ENCODE measurements around the gene POU3F3. TPM values are rescaled to one million over a fixed set of nuclear protein-coding genes. Genes with fewer than 3 reads are reported as not detected.

The POU3F3 gene
- polyA plus RNA-seq, 1 experiment: not detected

GRCh38 chr2:104851291-104852089 is 2.4 kb upstream of the POU3F3 start:
- ChIA-PET CTCF (interaction anchor here (0.7 to 2.8 kb wide), 2 partner anchors 15 to 1908 kb away, joined by 3 to 16 read pairs; no protein-coding TSS in a partner anchor), POLR2A (no interaction called here)
- H3K4me3 ChIP-seq (ENCODE audit: low read depth, low read length): no peak overlapping the region
- TF ChIP-seq CTCF (IDR thresholded peaks at IDR 0.05; ENCODE audit: insufficient read depth, low read depth, low read length): no peak
- H3K27me3 ChIP-seq (ENCODE audit: control insufficient read depth, insufficient read depth, low read length): peaks cover 47% of the 10 kb centered on the region
- DNase-seq (ENCODE audit: low read depth): no peak
- no peaks in the 10 kb centered on the region for H3K36me3 ChIP-seq (ENCODE audit: control insufficient read depth, insufficient read depth, low read length)

GRCh38 chr2:104852090-104852666 is 1.7 kb upstream of the POU3F3 start:
- H3K27me3 ChIP-seq (ENCODE audit: control insufficient read depth, insufficient read depth, low read length): peaks cover 45% of the 10 kb centered on the region
- DNase-seq (ENCODE audit: low read depth): no peak

GRCh38 chr2:104854498-104855220 is 744 bp downstream of the POU3F3 start:
- H3K27me3 ChIP-seq (ENCODE audit: control insufficient read depth, insufficient read depth, low read length): peaks cover 45% of the 10 kb centered on the region
- no peak for TF ChIP-seq CTCF (IDR thresholded peaks at IDR 0.05; ENCODE audit: insufficient read depth, low read depth, low read length)
- POLR2A ChIA-PET: no interaction called here
- no peak overlapping the region for H3K4me3 ChIP-seq (ENCODE audit: low read depth, low read length)
- CTCF ChIA-PET: interaction anchor here (0.7 kb wide), 1 partner anchor 254 kb away, joined by 4 read pairs; no protein-coding TSS in a partner anchor
- no peaks in the 10 kb centered on the region for H3K36me3 ChIP-seq (ENCODE audit: control insufficient read depth, insufficient read depth, low read length)
- no peak for DNase-seq (ENCODE audit: low read depth)

More at GRCh38 chr2:104852090-104852666, 1.7 kb upstream of the POU3F3 start:
- no peak for TF ChIP-seq CTCF (IDR thresholded peaks at IDR 0.05; ENCODE audit: insufficient read depth, low read depth, low read length)
- ChIA-PET CTCF (no interaction called here), POLR2A (no interaction called here)
- Histone ChIP-seq H3K36me3 (ENCODE audit: control insufficient read depth, insufficient read depth, low read length) (no peaks in the 10 kb centered on the region), H3K4me3 (ENCODE audit: low read depth, low read length) (no peak overlapping the region; the same call in 1 of the 2 replicates)

- no peak for TF ChIP-seq CTCF (IDR thresholded peaks at IDR 0.05; ENCODE audit: insufficient read depth, low read depth, low read length)
- ChIA-PET CTCF (no interaction called here), POLR2A (no interaction called here)
- Histone ChIP-seq H3K4me3 (ENCODE audit: low read depth, low read length) (no peak overlapping the region), H3K27me3 (ENCODE audit: control insufficient read depth, insufficient read depth, low read length) (peaks cover 43% of the 10 kb centered on the region), H3K36me3 (ENCODE audit: control insufficient read depth, insufficient read depth, low read length) (no peaks in the 10 kb centered on the region)
- DNase-seq (ENCODE audit: low read depth): no peak
These were observed 1.5 kb downstream of the POU3F3 start for GRCh38 chr2:104855221-104856085.
